NCI-H1436 (cell line): ENCODE results near the gene FCSK.
"Not testable (repeated sequence)": the region's sequence is repeated elsewhere in the genome, so short reads cannot be mapped to it uniquely, and the experiment has no call there.

Source experiments
- DNase-seq: peaks from one replicate; lab custom pipeline; 2025; lab: John Stamatoyannopoulos, UW

FCSK gene

GRCh38 chr16:70524399-70524825, 70.0 kb downstream of the FCSK start:
- not testable (repeated sequence) for DNase-seq

GRCh38 chr16:70526403-70526802, 72.0 kb downstream of the FCSK start:
- no peak for DNase-seq

GRCh38 chr16:70527315-70527996, 73.1 kb downstream of the FCSK start:
- DNase-seq, result no peak

GRCh38 chr16:70529051-70529777, 74.8 kb downstream of the FCSK start:
- no peak for DNase-seq
